LNCAP (cell line): ENCODE results near the gene ASB18.

ENCODE experiments used
- TF ChIP-seq, protein P1 (sequence below): fragments of 450-650 bp; IDR thresholded peaks from 2 replicates; pipeline ENCODE4 v1.5.1; 2017; ENCODE audit warnings: mild to moderate bottlenecking

ASB18 gene, protein sequence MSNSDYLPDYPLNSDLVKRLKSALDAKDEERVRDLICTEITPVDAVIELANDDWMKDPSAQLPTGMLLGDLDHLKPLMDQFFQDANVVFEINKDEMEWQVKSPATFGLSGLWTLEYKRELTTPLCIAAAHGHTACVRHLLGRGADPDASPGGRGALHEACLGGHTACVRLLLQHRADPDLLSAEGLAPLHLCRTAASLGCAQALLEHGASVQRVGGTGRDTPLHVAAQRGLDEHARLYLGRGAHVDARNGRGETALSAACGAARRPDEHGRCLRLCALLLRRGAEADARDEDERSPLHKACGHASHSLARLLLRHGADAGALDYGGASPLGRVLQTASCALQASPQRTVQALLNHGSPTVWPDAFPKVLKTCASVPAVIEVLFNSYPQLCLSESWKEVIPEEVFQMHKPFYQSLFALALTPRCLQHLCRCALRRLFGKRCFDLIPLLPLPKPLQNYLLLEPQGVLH

DNA sequence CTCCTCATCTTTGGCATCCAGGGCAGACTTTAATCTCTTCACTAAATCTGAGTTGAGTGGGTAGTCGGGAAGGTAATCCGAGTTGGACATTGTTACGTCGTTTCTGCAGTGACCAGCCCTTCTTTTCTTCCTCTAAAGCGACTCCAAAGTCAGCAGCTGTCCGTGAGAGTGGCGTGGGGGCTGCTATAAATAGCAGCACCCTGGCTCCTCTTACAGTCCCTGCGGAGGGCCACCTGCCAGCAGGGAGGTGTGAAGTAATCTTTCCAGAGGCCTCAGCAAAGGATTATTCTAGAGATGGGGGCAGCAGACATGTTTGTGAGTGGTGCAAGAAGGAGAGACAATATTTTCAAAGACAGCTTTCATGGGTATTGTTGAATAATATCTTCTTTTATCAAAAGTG is at the start of gene ASB18:
Gene ASB18, minus strand, starts transcription at position 151 of the 400 bp plus-strand sequence. Its CDS starts 61 bp downstream, at position 90.
- TF ChIP-seq, protein P1, sequence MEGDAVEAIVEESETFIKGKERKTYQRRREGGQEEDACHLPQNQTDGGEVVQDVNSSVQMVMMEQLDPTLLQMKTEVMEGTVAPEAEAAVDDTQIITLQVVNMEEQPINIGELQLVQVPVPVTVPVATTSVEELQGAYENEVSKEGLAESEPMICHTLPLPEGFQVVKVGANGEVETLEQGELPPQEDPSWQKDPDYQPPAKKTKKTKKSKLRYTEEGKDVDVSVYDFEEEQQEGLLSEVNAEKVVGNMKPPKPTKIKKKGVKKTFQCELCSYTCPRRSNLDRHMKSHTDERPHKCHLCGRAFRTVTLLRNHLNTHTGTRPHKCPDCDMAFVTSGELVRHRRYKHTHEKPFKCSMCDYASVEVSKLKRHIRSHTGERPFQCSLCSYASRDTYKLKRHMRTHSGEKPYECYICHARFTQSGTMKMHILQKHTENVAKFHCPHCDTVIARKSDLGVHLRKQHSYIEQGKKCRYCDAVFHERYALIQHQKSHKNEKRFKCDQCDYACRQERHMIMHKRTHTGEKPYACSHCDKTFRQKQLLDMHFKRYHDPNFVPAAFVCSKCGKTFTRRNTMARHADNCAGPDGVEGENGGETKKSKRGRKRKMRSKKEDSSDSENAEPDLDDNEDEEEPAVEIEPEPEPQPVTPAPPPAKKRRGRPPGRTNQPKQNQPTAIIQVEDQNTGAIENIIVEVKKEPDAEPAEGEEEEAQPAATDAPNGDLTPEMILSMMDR: no peak

DNA sequence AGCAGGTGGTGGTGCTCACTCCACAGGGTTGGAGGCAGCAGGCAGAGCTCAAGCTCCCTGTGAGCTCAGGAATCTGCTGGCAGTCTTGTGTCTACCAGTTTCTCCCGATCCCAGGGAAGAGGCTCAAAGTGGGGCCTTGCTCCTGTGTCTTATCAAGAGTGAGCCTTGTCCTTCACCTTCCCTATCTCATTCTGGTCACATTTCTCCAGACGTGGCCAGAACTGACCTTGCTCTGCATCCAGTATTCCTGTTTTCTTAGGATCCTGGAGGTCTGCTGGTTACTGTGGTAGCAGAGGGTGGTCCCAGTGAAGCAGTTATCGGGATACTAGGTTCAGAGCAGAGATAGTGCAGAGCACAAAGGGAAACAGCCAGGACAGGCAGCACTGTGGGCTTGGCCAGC is 47.1 kb upstream of the ASB18 start:
- TF ChIP-seq, protein P1: no peak

DNA sequence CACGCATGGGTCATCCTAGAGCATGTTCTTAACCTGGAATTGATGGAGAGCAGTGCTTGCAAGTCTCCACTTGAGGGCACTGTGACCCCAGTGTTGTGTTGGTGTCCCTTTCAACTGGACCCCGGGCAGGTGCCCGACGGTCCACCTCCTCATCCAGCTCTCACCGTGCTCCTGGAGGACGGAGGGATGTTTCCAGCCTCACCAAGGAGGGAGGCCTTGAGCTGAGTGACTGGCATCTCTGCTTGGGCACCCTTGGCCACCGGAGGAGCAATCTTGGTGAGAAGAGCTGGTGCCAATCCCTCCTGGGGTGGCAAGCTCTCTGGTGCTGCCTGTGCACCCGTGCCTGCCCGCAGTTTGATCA is 45.4 kb upstream of the ASB18 start:
- TF ChIP-seq, protein P1: peak; percentile 78

DNA sequence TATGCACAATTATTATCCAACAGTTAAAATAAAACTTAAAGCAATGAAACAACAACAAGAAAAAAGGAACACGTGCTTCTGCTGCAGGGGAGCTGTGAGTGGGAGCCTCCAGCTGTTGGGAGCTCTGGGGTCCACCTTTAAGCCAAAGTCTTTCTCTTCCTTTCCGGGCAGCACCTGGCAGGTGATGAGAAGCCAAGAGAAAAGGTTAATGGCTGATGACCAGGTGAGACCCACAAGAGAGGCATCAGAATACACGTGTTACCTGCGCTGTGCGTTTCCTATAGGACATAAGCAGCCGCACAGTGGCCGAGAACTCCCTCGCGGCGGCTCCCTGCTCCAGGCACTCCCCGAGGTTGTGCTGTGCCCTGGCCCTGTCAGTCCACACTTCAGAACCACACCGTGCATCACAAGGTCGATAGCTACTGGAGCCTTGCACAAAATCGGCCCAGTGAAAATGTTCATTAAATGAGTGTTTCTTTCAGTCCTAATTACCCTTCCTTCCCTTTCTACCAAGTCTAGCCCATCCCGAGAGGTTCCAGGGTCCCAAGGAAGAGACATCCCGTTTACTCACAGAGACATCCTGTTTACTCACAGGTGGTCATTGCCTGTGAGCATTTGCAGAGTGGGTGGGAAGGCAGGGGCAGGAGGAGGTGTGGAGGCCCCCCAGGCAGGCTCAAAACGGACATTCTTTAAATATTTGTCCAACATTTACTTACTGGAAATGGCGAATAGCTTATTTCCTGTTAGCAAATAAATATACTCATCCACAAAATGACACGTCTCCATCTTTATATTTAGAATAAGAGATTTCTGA is 44.9 kb upstream of the ASB18 start:
- TF ChIP-seq, protein P1: no peak

DNA sequence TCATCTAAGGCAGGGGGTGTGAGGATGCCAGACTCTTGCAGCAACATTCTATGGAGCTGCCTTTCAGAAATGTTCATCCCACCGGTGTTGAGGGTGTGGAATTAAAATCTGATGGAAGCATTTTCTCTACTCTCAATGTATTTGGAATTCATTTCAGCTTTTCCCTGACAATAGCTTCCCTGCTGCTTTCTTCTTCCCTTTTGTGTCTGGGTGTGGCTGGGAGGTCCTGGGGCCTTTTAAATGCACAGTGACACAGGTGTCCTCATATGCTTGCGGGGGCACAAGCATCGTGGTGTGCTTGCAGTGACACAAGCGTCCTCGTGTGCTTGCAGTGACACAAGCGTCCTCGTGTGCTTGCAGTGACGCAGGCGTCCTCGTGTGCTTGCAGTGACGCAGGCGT is 43.4 kb upstream of the ASB18 start:
- TF ChIP-seq, protein P1: no peak

DNA sequence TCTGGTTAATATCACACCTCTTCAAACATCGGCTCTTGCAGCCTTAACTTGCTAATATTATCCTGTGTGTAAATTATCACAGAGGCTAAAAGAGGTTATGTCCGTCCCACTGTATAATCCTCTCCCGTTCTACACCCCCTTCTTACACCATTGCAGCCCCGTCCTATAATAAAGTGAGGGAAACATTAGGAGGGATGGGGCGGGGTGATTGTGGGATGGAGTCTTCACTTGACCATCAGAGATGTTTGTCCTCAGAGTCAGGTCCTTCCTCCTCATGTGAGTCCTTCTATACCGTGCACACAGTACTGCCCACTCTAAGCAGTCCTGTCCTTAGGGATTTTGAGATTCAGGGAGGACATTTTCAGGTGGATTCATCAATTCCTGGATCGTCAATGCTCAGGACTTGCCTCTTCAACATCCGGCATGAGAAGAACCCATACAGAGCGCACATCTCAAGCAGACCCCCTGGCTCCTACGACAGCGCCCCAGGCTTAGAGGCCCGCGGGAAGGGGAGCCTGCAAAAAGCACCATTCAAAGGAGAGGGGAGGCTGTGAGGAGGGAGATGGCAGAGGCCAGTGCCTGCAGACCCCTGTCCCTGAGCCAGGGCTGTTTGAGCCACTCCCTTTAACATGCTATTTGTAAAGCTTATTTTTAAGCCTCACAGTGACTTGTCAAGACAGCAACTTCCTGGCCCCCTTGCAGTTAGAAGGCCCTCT is 42.8 kb upstream of the ASB18 start:
- TF ChIP-seq, protein P1: no peak

DNA sequence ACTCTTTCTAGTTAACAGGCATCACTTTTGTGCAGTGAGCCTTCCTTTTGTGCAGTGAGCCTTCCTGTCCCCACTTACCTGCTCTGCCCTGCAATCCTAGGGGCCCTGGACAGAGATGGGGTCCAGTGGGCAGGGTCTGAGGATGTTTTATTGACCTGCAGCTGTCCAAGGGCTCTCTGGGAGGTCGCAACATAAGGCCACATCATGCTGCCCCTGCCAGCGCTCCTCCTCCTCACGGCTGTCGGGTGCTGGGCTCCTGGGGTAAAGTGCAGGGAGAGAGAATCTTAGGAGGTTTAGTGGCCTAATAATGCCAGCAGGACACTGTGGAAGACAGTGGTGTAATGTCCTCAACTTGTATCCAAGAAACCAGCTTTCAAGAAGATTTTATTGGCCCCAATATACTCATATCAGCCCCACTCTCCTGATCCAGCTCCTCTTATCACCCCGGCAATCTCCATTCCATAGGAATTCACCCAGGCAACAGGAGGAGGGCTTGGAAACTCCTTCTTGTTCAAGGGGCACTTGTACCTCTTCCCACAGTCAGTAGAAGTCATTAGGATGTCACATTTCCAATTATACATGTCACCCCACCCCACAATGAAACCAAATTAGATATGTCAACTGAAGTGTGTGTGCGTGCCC is 41.9 kb upstream of the ASB18 start:
- TF ChIP-seq, protein P1: no peak
